Measurements from ENCODE around the gene SIN3B.
A peak's percentile ranks its signal among the peaks of the same experiment; 100 is the strongest.

The SIN3B gene

DNA sequence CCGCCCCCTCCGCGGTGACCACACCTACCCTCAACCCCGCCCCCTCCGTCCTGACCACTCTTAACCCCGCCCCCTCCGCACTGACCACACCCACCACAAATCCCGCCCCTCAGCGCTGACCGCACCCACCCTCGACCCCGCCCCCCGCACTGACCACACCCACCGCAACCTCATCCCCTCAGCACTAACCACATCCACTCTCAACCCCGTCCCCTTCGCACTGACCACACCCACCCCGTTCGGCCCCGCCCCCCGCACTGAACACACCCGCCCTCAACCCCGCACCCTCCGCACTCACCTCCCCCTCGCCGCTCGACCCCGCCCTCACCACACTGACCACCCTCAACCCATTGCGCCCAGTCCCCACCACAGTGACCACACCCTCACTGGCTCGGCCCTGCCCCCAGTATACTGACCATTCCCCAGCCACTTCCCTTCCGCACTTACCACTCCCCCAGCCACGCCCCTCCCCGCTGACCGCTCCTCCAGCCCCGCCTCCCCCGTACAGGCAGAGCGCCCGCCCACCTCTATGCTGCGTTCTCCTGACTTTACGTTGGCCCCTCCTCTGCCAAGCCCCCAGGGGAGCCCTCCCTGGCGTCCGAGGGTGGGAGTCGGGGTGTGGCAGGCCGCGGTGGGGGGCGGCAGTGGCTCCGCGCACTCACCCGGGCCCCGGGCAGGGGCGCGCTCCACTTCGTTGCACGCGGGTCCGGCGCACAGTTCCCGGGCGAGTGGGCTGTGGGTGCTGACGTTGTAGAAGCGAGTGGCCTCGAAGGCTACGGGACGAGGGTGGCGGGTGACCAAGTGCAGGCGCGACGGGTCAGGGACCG lies 68.0 kb downstream of the SIN3B start (continued):
- TF ChIP-seq ZNF624 (tag by site-specific recombination; IDR thresholded peaks at IDR 0.05) (no peak), ZNF521 (tag by site-specific recombination; IDR thresholded peaks at IDR 0.05) (no peak), ZNF837 (tag by site-specific recombination; IDR thresholded peaks at IDR 0.05) (no peak), ZNF544 (tag by site-specific recombination; IDR thresholded peaks at IDR 0.05) (no peak), ZNF510 (tag by site-specific recombination; IDR thresholded peaks at IDR 0.05; ENCODE audit: insufficient replicate concordance) (no peak), SP7 (tag by site-specific recombination; IDR thresholded peaks at IDR 0.05) (no peak), ZNF140 (tag by site-specific recombination; IDR thresholded peaks at IDR 0.05) (no peak), KLF16 (tag by site-specific recombination; IDR thresholded peaks at IDR 0.05) (peak; percentile 67), ZNF112 (tag by site-specific recombination; IDR thresholded peaks at IDR 0.05) (no peak), ZNF292 (tag by site-specific recombination; IDR thresholded peaks at IDR 0.05; ENCODE audit: borderline replicate concordance, low read depth) (no peak), ZIC2 (tag by site-specific recombination; IDR thresholded peaks at IDR 0.05) (peak; percentile 44; the same call in 1 of the 2 replicates), ZNF658 (tag by site-specific recombination; IDR thresholded peaks at IDR 0.05) (no peak), ZNF701 (tag by site-specific recombination; IDR thresholded peaks at IDR 0.05) (no peak), KLF1 (tag by site-specific recombination; IDR thresholded peaks at IDR 0.05) (peak; percentile 95), ZNF248 (tag by site-specific recombination; IDR thresholded peaks at IDR 0.05) (no peak), ZNF10 (tag by site-specific recombination; IDR thresholded peaks at IDR 0.05) (no peak), ZFP41 (tag by site-specific recombination; IDR thresholded peaks at IDR 0.05; ENCODE audit: borderline replicate concordance) (no peak), ZNF24 (tag by site-specific recombination; IDR thresholded peaks at IDR 0.05) (no peak), ZBTB1 (tag by site-specific recombination; IDR thresholded peaks at IDR 0.05) (no peak), TCF7L2 (IDR thresholded peaks at IDR 0.05; ENCODE audit: borderline replicate concordance, low read depth, low read length) (no peak), ZNF223 (tag by site-specific recombination; IDR thresholded peaks at IDR 0.05) (no peak), ZNF302 (tag by site-specific recombination; IDR thresholded peaks at IDR 0.05; ENCODE audit: low read depth) (no peak), ZNF555 (tag by site-specific recombination; conservative IDR thresholded peaks at IDR 0.05) (no peak)
- TF ChIP-seq, protein P1, sequence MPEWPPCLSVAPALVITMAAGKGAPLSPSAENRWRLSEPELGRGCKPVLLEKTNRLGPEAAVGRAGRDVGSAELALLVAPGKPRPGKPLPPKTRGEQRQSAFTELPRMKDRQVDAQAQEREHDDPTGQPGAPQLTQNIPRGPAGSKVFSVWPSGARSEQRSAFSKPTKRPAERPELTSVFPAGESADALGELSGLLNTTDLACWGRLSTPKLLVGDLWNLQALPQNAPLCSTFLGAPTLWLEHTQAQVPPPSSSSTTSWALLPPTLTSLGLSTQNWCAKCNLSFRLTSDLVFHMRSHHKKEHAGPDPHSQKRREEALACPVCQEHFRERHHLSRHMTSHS (tag by site-specific recombination; IDR thresholded peaks at IDR 0.05), result no peak
- TF ChIP-seq, protein P2, sequence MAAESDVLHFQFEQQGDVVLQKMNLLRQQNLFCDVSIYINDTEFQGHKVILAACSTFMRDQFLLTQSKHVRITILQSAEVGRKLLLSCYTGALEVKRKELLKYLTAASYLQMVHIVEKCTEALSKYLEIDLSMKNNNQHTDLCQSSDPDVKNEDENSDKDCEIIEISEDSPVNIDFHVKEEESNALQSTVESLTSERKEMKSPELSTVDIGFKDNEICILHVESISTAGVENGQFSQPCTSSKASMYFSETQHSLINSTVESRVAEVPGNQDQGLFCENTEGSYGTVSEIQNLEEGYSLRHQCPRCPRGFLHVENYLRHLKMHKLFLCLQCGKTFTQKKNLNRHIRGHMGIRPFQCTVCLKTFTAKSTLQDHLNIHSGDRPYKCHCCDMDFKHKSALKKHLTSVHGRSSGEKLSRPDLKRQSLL (tag by site-specific recombination; IDR thresholded peaks at IDR 0.05), result no peak
- TF ChIP-seq, protein P3, sequence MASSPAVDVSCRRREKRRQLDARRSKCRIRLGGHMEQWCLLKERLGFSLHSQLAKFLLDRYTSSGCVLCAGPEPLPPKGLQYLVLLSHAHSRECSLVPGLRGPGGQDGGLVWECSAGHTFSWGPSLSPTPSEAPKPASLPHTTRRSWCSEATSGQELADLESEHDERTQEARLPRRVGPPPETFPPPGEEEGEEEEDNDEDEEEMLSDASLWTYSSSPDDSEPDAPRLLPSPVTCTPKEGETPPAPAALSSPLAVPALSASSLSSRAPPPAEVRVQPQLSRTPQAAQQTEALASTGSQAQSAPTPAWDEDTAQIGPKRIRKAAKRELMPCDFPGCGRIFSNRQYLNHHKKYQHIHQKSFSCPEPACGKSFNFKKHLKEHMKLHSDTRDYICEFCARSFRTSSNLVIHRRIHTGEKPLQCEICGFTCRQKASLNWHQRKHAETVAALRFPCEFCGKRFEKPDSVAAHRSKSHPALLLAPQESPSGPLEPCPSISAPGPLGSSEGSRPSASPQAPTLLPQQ (tag by site-specific recombination; IDR thresholded peaks at IDR 0.05), result no peak
- TF ChIP-seq, protein P4, sequence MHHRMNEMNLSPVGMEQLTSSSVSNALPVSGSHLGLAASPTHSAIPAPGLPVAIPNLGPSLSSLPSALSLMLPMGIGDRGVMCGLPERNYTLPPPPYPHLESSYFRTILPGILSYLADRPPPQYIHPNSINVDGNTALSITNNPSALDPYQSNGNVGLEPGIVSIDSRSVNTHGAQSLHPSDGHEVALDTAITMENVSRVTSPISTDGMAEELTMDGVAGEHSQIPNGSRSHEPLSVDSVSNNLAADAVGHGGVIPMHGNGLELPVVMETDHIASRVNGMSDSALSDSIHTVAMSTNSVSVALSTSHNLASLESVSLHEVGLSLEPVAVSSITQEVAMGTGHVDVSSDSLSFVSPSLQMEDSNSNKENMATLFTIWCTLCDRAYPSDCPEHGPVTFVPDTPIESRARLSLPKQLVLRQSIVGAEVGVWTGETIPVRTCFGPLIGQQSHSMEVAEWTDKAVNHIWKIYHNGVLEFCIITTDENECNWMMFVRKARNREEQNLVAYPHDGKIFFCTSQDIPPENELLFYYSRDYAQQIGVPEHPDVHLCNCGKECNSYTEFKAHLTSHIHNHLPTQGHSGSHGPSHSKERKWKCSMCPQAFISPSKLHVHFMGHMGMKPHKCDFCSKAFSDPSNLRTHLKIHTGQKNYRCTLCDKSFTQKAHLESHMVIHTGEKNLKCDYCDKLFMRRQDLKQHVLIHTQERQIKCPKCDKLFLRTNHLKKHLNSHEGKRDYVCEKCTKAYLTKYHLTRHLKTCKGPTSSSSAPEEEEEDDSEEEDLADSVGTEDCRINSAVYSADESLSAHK (tag by site-specific recombination; IDR thresholded peaks at IDR 0.05), result no peak
- TF ChIP-seq, protein P5, sequence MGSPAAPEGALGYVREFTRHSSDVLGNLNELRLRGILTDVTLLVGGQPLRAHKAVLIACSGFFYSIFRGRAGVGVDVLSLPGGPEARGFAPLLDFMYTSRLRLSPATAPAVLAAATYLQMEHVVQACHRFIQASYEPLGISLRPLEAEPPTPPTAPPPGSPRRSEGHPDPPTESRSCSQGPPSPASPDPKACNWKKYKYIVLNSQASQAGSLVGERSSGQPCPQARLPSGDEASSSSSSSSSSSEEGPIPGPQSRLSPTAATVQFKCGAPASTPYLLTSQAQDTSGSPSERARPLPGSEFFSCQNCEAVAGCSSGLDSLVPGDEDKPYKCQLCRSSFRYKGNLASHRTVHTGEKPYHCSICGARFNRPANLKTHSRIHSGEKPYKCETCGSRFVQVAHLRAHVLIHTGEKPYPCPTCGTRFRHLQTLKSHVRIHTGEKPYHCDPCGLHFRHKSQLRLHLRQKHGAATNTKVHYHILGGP (tag by site-specific recombination; IDR thresholded peaks at IDR 0.05), result no peak
- TF ChIP-seq, protein P6, sequence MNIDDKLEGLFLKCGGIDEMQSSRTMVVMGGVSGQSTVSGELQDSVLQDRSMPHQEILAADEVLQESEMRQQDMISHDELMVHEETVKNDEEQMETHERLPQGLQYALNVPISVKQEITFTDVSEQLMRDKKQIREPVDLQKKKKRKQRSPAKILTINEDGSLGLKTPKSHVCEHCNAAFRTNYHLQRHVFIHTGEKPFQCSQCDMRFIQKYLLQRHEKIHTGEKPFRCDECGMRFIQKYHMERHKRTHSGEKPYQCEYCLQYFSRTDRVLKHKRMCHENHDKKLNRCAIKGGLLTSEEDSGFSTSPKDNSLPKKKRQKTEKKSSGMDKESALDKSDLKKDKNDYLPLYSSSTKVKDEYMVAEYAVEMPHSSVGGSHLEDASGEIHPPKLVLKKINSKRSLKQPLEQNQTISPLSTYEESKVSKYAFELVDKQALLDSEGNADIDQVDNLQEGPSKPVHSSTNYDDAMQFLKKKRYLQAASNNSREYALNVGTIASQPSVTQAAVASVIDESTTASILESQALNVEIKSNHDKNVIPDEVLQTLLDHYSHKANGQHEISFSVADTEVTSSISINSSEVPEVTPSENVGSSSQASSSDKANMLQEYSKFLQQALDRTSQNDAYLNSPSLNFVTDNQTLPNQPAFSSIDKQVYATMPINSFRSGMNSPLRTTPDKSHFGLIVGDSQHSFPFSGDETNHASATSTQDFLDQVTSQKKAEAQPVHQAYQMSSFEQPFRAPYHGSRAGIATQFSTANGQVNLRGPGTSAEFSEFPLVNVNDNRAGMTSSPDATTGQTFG (tag by site-specific recombination; IDR thresholded peaks at IDR 0.05; ENCODE audit: borderline replicate concordance), result no peak
